GM18526 (cell line): ENCODE results near the gene OR5B12.

Source experiments
- POLR2A ChIP-seq: IDR thresholded peaks from 3 replicates; pipeline ENCODE4 v1.6.1; 2011; ENCODE audit not compliant: insufficient read length; ENCODE audit errors: extremely low read depth

Gene OR5B12

GRCh38 chr11:58394195-58394594 is 47.8 kb downstream of the OR5B12 start:
- TF ChIP-seq POLR2A, result no peak

GRCh38 chr11:58392746-58393145 is 49.3 kb downstream of the OR5B12 start:
- no peak for TF ChIP-seq POLR2A

- no peak for TF ChIP-seq POLR2A
These were observed 50.2 kb downstream of the OR5B12 start for GRCh38 chr11:58391879-58392278.

GRCh38 chr11:58390551-58391063 is 51.4 kb downstream of the OR5B12 start:
- no peak for TF ChIP-seq POLR2A
